GM12874 (cell line): ENCODE data around the gene DIABLO.

ENCODE experiments used
- CTCF ChIP-seq: IDR thresholded peaks from 2 replicates; pipeline ENCODE4 v1.5.1; 2011; ENCODE audit warnings: low read depth, mild to moderate bottlenecking, control low read depth, low read length, moderate library complexity; ENCODE audit not compliant: insufficient read depth

Gene DIABLO

DNA sequence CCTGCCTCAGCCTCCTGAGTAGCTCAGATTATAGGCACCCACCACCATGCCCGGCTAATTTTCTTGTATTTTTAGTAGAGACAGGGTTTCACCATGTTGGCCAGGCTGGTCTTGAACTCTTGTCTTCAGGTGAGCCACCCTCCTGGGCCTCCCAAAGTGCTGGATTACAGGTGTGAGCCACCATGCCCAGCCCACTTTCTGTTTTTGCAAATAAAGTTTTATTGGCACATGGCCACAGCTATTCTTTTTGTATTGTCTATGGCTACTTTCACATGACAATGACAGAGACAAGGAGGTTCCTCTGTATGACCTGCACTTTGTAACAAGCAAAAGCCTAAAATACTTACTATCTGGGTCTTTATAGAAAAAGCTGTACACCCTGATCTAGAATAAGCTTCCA, 19.7 kb upstream of the DIABLO start:
- no peak for TF ChIP-seq CTCF

GRCh38 chr12:122244565-122245371, 18.9 kb upstream of the DIABLO start:
- TF ChIP-seq CTCF, result no peak

- no peak for TF ChIP-seq CTCF
Measured at GRCh38 chr12:122243965-122244364, 18.1 kb upstream of the DIABLO start.

DNA sequence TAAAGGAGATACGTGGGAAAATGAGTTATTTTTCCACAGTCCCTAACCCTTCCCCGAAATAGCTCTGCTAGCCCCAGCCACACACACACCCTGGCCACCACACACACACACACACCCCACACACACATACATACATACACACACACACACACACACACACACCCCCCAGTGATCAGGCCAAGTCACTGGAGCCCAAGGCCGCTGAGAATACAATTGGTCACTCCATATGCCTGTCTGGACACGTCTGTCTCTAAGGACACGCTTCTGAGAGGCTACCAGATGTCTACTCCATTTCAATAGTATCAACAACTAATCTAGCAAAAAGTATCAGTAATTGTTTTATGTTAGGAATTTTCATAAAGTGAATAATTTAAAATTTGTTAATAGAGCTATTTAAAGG, 13.0 kb upstream of the DIABLO start:
- TF ChIP-seq CTCF, result no peak

GRCh38 chr12:122235741-122236140, 9.9 kb upstream of the DIABLO start:
- TF ChIP-seq CTCF, result no peak

GRCh38 chr12:122232691-122233090, 6.8 kb upstream of the DIABLO start:
- no peak for TF ChIP-seq CTCF

- TF ChIP-seq CTCF, result no peak
Measured at GRCh38 chr12:122230798-122231197, 4.9 kb upstream of the DIABLO start.
